Dedifferentiated amniotic fluid mesenchymal stem cell (primary cell): ENCODE results near the gene NDUFB4.
"Not testable (repeated sequence)": the region's sequence is repeated elsewhere in the genome, so short reads cannot be mapped to it uniquely, and the experiment has no call there.

ENCODE experiments used
- DNase-seq: peaks from one replicate; pipeline ENCODE4 v3.0.0-alpha.2; 2016; ENCODE audit errors: extremely low spot score

Gene NDUFB4

DNA sequence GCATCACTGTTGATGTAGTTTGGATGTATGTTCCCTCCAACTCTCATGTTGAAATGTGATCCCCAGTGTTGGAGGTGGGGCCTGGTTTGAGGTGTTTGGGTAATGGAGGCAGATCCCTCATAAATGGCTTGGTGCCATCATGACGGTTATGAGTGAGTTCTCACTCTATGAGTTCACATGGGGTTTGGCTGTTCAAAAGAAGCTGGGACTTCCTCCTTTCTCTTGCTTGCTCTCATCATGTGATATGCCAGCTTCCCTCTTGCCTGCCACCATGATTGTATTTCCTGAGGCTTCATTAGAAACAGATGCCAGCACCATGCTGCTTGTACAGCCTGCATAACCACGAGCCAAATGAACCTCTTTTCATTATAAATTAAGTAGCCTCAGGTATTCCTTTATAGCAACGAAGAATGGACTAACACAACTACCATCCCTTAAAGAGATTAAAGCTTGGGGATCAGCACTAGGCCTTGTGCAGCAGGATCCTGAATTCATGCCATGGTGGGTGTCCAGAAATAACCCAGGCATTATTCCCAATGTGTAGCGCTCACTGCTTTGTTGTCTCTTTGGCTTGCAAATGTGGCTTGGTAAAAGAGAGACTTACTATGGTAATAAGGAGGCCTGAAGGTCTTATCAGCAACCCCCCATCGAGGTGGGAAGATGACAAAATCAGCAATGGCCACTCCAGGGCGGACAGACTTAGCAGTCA lies 41.9 kb downstream of the NDUFB4 start:
- DNase-seq = no peak

DNA sequence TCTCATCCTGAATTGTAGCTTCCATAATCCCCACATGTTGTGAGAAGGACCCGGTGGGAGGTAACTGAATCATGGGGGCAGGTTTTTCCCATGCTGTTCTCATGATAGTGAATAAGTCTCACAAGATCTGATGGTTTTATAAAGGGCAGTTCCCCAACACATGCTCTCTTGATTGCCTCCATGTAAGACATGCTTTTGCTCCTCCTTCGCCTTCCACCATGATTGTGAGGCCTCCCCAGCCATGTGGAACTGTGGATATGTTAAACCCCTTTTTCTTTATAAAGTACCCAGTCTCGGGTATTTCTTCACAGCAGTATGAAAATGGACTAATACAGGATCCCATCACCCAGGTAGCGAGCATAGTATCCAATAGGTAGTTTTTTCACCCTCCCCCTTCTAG lies 42.7 kb downstream of the NDUFB4 start:
- DNase-seq = not testable (repeated sequence)

DNA sequence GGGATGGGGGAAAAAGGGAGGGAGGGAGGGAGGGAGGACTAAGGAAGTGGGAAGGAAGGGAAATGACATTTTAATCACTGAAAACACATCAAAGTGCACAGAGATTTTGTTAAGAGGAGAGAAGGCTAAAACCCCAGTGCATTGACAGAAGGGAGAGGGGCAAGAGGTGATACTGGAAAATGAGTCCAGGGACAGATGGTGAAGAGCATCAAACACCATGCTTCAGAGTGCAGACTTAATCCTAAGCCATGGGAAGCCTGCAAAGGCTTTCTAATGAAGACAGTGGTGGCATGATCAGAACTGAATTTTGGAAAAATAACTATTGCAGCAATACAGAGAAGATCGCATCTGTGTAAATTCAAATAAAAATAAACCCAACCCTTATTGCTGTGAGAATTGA lies 44.1 kb downstream of the NDUFB4 start:
- no peak for DNase-seq

DNA sequence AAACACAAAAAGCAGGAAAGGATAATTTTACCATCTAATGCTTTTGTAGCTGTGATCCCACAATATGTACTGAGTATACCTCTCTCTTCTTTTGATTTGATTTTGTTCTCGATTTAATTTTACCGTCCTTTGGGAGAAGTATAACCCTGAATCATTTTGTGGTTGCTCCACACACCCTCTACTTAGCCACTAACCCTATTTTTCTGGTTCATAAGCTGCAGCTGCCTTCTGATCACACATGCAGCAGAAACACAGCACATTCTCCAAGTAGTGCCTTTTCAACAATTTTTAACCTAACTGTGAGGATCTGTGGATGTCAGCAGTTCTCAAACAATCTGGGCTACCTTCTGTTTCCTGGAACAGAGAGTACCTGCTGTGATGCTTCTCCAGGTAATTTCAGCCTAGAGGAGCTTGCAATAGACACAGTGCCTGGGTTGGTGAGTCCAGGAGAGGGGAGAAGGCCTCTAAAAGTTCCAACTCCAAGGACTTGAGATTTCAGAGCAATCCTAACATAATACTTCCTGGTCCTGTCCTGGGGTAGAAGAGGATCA lies 45.6 kb downstream of the NDUFB4 start:
- DNase-seq = no peak

DNA sequence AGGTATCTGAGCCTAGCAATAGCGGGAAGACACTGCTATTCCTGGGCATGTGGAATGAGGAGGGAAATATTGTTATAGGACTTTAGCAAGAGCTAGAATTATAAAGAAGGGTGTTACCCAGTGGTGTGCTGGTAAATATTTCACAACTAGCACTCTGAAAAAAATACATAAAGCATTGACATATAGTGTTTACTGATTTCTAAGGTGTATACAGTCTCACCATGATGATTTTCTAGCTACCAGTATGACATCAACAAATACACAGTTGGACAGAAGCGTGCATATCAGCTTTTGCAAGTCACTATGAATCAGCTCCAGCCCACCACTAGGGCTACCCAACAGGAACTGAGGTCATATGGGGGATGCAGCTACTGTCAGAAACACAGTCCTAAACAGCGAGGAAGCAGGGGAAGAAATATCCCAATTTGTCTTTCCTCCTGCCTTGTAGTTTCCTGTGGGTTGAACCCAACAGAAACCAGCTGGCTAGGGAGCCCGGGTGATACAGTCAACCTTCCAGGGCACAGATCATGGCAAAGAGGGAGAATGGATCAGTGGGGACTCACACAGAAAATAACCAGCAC lies 46.3 kb downstream of the NDUFB4 start:
- DNase-seq = no peak

DNA sequence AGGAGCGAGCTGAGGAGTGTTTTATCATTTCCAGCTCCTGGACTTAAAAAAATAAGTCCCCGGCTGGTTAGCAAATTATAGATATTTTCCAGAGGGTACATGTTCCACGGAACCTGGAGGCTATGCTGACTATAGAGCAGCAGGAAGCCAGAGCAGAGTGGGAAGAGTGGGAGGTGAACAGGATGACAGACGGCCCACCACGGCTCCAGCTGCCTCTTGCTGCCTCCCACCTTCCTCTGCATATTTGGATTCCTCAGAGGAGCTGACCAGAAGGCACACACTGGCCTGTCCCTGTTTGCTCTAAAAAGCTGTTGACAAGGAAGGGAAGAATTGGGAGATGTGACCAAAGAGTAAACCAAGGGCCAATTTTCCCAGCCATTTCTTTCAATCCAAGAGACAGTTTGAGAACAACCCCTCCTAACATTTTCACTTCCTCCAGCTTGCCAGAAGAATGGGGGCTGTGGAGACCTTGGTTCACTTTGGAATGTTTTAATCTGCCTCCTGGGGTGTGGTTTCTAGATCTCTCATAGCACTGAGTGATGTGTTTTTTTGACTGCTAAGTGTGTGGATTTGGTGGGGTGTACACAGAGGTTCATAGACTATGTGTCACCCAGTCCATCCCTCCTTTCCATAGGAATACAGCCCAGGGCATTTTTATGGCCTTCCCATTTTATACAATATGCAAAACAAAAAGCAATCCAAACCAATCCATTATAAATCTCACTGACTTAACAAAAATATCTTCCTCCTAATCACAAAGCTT lies 49.1 kb downstream of the NDUFB4 start:
- DNase-seq = no peak

DNA sequence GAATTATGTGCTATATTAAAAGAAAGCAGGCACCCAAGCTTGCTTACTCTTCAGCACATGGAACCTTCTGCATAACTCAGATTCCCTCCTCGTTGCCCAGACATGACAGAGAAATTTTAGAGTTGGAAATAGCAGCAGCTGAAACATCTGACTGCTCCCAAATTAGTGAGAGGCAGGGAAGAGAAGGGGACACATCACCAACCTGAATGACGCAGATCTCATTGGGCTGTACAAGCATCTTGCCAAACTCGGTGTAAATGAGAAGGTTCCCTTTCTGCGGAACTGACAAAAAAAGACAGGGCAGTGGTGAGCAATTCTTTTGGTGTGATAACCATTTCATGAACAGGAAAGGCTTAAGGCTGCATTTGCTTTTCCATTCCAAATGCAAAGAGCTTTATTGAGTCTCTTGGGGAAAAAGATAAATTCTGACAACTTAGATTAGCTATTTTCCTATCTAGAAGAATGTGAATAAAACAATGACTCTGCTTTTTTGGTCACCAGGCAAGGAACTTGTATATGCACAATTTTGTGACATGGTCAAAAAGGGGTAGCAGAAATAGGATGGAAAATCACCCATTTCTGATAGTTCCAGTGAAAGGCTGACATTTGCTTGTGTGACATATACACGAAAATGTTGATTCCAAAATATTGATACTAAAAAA lies 50.8 kb downstream of the NDUFB4 start:
- DNase-seq = no peak

DNA sequence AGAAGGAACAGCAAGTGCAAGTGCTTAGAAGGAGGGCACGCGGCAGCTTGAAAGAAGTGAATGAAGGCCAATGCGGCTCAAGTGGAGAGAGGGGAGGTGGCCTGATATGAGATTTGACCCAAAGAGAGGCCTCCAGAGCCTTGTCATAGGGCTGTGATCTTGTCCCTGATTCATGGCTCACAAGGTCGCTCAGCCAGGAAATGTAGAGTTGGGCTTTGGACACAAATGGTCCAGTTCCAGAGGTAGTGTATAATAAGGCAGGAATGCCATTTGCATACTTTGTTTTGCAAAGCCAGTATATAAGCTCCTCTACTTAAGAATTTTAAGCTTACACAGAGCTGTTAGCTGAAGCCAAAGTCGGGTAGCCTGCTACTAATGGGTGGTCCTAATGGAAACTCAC lies 52.2 kb downstream of the NDUFB4 start:
- DNase-seq = no peak

DNA sequence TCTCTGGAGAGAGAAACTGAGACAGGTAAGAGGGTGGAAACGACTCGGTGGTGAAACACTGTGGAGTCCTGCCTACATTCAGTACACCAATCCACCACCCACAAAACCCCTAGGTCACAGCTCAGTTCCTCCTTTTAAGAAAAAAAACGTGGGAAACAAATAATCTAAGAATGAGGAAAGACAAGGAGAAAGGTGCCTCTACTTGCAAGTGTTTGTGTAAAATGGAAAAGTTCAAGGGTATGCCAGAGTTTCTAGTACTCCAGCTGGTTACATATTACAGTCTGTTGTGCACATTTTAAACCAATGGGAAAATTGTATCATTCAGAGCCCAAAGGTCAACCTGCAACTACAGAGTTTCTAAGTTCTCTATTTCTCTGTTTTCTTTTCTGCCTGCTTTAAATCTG lies 53.7 kb downstream of the NDUFB4 start:
- DNase-seq = no peak

DNA sequence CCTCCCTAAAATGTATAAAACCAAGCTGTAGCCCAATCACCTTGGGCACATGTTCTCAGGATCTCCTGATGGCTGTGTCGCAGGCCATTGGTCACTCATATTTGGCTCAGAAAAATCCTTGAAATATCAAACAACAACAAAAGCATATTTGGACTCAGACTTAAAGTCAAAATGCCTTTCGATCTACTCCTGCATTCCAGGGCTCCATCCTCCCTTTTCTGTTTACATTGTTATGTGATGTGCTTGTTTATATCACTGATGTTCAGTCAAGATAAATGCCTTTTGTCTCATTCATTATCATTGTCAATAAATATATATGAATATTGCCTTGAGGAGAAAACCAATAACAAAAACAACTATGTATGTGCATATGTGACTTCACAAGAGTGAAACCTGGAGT lies 54.2 kb downstream of the NDUFB4 start:
- no peak for DNase-seq
